Measurements from ENCODE around the gene PRDM7.
"Not testable (repeated sequence)": the region's sequence is repeated elsewhere in the genome, so short reads cannot be mapped to it uniquely, and the experiment has no call there.

PRDM7 gene

DNA sequence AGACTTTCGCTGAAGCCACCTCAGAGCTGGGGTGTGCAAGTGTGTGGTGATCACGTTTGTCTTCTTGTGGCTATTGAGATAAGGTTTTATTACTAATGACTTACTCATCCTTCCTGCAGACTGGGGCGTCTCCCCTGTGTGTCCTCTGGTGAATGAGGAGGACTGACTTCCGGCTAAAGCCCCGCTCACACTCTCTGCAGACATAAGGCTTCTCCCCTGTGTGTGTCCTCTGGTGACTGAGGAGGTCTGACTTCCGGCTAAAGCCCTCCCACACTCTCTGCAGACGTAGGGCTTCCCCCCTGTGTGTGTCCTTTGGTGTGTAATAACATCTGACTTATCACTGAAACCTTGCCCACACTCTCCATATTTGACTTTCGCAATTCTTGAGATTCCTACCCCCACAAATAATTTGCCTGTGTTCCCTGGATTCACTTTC is 19.4 kb downstream of the PRDM7 start:
- Histone ChIP-seq H3K27me3 (peaks cover 10% of the 10 kb centered on the region), H3K4me3 (ENCODE audit: low read depth in 1 of 2, low read length in 1 of 2) (no peak overlapping the region), H3K36me3 (no peaks in the 10 kb centered on the region), H3K9me3 (no peaks in the 10 kb centered on the region), H3K4me1 (ENCODE audit: control insufficient read depth in 1 of 2, insufficient read depth in 1 of 2, low read depth in 1 of 2, low read length in 1 of 2) (no peaks in the 10 kb centered on the region), H3K27ac (no peak overlapping the region)
- no peak for TF ChIP-seq CTCF (IDR thresholded peaks at IDR 0.05)

DNA sequence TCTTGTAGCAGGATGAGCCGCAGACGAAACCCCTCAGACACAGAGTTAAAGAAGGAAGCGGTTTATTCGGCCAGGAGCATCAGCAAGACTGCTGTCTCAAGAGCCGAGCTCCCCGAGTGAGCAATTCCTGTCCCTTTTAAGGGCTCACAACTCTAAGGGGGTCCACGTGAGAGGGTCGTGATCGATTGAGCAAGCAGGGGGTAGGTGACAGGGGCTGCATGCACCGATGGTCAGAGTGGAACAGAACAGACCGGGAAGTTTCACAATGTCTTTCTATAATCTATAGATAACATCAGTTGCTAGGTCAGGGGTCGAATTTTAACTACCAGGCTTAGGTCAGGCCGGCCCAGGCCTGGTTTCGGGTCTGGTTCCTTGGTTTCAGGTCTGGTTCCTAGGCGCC is 20.6 kb downstream of the PRDM7 start:
- not testable (repeated sequence) for H3K27me3 ChIP-seq; H3K4me1 ChIP-seq (ENCODE audit: control insufficient read depth in 1 of 2, insufficient read depth in 1 of 2, low read depth in 1 of 2, low read length in 1 of 2); H3K4me3 ChIP-seq (ENCODE audit: low read depth in 1 of 2, low read length in 1 of 2); H3K36me3 ChIP-seq; H3K9me3 ChIP-seq; H3K27ac ChIP-seq

- H3K36me3 ChIP-seq = no peaks in the 10 kb centered on the region
- H3K4me1 ChIP-seq (ENCODE audit: control insufficient read depth in 1 of 2, insufficient read depth in 1 of 2, low read depth in 1 of 2, low read length in 1 of 2) = no peaks in the 10 kb centered on the region
- H3K4me3 ChIP-seq (ENCODE audit: low read depth in 1 of 2, low read length in 1 of 2) = no peak overlapping the region
- H3K27me3 ChIP-seq = peaks cover 10% of the 10 kb centered on the region
- TF ChIP-seq CTCF (IDR thresholded peaks at IDR 0.05) = no peak
- H3K9me3 ChIP-seq = no peaks in the 10 kb centered on the region
- no peak overlapping the region for H3K27ac ChIP-seq
These were observed 21.8 kb downstream of the PRDM7 start for GRCh38 chr16:90055371-90055770.

DNA sequence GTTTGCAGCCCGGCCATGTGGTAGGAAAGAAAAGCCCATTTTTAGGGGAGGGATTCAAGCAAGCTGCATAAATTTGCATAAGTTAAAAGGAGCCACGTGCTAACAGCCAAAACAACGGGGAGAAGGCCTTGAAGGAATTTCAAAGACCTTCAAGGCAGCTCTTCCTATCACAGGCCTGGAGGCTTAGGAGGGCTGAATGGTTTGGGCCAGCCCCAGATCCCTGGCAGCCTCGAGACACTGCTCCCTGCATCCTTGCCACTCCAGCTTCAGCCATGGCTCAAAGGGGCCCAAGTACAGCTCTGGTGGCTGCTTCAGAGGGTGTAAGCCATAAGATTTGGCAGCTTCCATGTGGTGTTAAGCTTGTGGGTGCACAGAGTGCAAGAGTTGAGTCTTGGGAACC is 22.6 kb downstream of the PRDM7 start:
- no peak for TF ChIP-seq CTCF (IDR thresholded peaks at IDR 0.05)
- Histone ChIP-seq H3K36me3 (no peaks in the 10 kb centered on the region), H3K4me3 (ENCODE audit: low read depth in 1 of 2, low read length in 1 of 2) (no peak overlapping the region), H3K4me1 (ENCODE audit: control insufficient read depth in 1 of 2, insufficient read depth in 1 of 2, low read depth in 1 of 2, low read length in 1 of 2) (no peaks in the 10 kb centered on the region), H3K27ac (no peak overlapping the region), H3K9me3 (no peaks in the 10 kb centered on the region), H3K27me3 (peaks cover 10% of the 10 kb centered on the region)

DNA sequence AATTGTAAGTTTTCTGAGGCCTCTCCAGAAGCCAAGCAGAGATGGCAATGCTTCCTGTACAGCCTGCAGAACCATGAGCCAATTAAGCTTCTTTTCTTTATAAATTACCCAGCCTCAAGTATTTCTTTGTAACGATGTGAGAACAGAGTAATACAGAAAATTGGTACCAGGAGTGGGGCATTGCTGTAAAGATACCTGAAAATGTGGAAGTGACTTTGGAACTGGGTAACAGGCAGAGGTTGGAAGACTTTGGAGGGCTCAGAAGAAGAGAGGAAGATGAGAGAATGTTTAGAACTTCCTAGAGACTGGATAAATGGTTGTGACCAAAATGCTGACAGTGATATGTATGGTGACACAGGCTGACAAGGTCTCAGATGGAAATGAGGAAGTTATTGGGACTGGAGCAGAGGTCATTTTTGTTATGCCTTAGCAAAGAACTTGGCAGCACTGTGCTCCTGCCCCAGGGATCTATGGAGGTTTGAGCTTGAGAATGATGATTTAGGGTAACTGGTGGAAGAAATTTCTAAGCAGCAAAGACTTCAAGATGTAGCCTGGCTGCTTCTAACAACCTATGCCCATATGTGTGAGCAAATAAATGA is 23.1 kb downstream of the PRDM7 start:
- no peak for TF ChIP-seq CTCF (IDR thresholded peaks at IDR 0.05)
- Histone ChIP-seq H3K4me3 (ENCODE audit: low read depth in 1 of 2, low read length in 1 of 2) (no peak overlapping the region), H3K27ac (no peak overlapping the region), H3K4me1 (ENCODE audit: control insufficient read depth in 1 of 2, insufficient read depth in 1 of 2, low read depth in 1 of 2, low read length in 1 of 2) (no peaks in the 10 kb centered on the region), H3K36me3 (no peaks in the 10 kb centered on the region), H3K9me3 (no peaks in the 10 kb centered on the region), H3K27me3 (peaks cover 15% of the 10 kb centered on the region)

- H3K4me1 ChIP-seq (ENCODE audit: control insufficient read depth in 1 of 2, insufficient read depth in 1 of 2, low read depth in 1 of 2, low read length in 1 of 2) = peaks cover 9 to 11% of the 10 kb centered on the region in 2 experiments
- no peak overlapping the region for H3K4me3 ChIP-seq (ENCODE audit: low read depth in 1 of 2, low read length in 1 of 2)
- TF ChIP-seq CTCF (IDR thresholded peaks at IDR 0.05) = no peak
- no peaks in the 10 kb centered on the region for H3K36me3 ChIP-seq
- no peaks in the 10 kb centered on the region for H3K9me3 ChIP-seq
- H3K27me3 ChIP-seq = peaks cover 35% of the 10 kb centered on the region
- H3K27ac ChIP-seq = no peak overlapping the region
These were observed 26.2 kb downstream of the PRDM7 start for GRCh38 chr16:90050969-90051368.

Data from neutrophil (primary cell).